ENCODE measurements around the gene STAG1.
A peak's percentile ranks its signal among the peaks of the same experiment; 100 is the strongest.
"Not testable (repeated sequence)": the region's sequence is repeated elsewhere in the genome, so short reads cannot be mapped to it uniquely, and the experiment has no call there.

Gene STAG1

DNA sequence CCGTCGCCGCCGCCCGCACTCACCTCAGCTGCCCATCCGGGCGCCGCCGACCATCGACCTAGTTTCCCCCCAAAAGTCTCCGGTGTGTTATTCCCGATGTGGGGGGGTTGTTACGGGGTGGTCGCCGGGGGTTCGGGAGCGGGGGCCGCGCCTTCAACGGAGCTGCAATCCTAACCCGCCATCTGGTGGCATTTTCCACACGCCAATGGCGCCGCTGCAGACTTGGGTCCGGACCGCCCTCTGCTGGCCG, at the start of gene STAG1:
STAG1 (minus strand) TSS at position 207 of the 250 bp plus-strand sequence. CDS start 121,480 bp downstream, outside the sequence.
- peak within 1 kb of the TSS; percentile 66 for H3K4me3 ChIP-seq (ENCODE audit: low read depth, low read length)
- DNase-seq (ENCODE audit: low read depth): no peak

DNA sequence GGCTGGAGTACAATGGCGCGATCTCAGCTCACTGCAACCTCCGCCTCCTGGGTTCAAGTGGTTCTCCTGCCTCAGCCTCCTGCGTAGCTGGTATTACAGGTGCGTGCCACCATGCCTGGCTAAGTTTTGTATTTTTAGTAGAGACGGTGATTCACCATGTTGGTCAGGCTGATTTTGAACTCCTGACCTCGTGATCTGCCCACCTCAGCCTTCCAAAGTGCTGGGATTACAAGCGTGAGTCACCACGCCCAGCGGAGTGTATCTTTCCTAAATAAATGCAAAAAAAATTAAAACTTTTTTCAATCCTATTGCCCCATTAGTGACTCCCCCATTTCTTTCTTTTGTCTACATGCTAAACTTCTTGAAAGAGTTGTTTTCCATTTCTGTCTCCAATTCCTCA, 49.0 kb upstream of the STAG1 start:
- DNase-seq (ENCODE audit: low read depth); H3K4me3 ChIP-seq (ENCODE audit: low read depth, low read length): not testable (repeated sequence)

DNA sequence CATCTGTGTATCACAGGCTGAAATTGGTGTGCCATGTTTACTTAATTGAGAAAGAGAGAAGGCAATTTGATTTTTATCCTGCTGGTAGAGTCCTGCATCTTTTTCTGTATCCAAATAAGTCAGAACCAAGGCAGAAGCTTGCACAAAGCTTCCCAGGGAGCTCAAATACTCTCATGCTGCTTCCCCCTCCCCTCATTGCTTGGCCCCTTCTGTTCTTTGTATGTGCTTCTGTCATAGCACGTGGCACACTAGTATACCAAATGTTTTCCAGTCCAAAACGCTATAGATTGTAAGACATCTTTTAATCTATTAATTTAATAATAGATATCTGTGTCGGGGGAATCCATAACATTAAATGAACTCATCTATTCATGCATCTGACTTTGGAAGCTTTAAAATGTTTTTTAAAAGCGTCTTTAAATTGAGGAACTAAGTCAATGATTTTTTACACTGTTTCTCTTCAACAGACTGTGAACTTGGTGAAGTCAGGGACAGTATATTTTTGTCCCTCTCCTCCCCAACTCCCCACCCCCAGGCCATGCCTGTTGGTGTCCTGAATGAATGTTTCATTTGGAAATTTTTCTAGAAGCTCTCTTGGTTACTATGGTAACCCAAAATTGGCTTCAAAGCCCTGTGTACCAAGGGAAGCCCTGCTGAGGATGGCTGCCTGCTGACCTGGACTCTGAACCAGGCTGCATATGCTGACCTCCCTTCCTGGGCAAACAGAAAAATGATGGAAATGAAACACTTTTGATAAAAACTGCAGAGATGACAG, 40.6 kb upstream of the STAG1 start:
- no peak overlapping the region for H3K4me3 ChIP-seq (ENCODE audit: low read depth, low read length)
- no peak for DNase-seq (ENCODE audit: low read depth)

DNA sequence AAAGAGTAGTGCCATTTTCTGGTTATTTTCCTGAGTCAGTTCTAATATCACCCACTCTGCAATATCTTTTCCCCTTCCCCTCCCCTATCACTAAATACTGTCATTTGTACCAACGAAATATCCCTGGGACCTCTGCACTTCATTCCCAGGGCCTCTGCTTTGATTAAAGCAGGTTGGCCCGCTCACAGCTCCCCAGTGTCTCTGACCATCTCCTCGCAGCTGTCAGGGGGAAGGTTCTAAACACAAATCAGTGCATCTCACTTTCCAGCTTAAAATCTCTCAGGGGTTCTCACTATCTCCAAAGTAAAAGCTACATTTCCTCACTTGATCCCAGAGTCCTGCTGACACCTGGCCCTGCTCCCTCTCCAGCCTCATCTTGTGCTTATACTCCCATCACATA, 38.6 kb upstream of the STAG1 start:
- no peak overlapping the region for H3K4me3 ChIP-seq (ENCODE audit: low read depth, low read length)
- no peak for DNase-seq (ENCODE audit: low read depth)

DNA sequence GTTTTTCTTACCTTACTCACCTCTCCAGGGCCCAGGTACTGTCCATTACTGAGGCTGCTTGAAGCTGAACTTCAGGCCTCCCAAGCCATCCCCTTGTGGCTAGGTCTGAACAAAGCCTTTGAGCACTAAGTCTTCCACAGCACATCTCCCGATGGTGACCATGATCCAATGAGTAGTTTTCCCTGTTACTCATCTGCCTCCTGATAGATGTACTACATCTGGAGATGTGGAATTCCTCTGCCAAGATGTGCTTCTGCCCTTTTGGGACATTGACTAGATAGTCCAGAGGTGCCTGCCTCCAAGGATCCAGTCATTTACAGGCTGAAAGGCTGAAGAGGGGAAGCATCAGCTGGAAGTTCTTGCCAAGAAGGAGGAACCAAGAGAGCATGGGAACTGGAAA, 37.8 kb upstream of the STAG1 start:
- no peak overlapping the region for H3K4me3 ChIP-seq (ENCODE audit: low read depth, low read length)
- no peak for DNase-seq (ENCODE audit: low read depth)

DNA sequence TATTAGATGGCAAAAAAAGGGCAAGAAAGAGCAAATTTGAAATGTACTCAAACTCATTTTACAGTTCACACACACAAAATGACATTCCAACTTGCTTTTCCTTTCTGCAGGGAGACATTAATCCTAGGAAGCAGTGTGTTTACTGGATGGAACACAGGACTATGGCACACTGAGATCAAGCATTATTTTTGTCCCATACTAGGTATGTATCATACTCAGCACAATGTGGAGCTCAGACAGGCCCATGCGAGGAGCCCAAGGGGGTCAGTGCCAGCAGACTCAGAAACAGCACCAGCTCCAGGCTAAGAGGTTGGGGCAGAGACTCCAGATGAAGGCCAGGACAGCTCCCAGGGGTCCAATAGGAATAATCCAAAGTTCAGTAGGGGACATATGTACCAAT, 36.0 kb upstream of the STAG1 start:
- no peak overlapping the region for H3K4me3 ChIP-seq (ENCODE audit: low read depth, low read length)
- DNase-seq (ENCODE audit: low read depth): no peak

DNA sequence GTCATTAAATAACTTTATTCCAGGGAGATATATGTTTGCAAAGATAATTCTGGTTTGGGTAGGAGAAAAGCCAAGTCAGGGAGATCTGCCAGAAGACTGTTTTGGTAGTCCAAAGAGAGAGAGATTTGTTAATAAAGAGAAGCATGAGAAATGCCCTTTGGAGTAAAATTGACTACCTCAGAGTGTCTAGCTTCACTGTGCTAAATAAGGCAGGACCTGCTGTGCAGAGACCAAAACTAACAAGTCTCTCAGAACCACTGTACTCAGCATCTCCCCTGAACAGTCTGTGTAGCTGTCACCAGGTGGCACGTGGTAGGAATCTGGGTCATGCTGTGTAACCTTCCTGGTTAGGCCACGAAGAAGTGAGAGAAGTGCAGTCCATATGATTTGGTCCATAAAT, 35.2 kb upstream of the STAG1 start:
- DNase-seq (ENCODE audit: low read depth): no peak
- H3K4me3 ChIP-seq (ENCODE audit: low read depth, low read length): no peak overlapping the region

DNA sequence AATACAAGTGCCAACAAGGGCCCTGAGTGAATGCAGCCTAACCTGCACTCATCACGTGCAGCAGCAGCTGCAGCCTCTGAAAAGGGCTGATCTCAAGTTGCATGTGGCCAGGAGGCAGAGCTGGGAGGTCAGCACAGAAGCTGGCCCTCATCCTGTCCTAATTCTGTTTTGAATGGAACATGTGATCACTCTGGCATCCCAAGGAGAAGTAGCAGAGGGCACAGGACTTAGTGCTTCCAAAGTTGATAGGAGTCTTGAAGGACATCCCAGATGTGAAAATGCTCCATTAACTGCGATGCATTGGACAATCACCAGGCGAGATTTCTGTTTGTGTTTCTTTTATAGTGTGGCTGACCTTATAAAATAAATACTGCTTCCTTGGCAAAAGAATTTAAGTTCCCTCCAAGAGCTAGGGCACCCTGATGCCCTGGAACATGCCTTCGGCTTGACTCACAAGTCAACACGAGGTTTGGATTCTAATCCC, 31.6 kb upstream of the STAG1 start:
- DNase-seq (ENCODE audit: low read depth): no peak
- no peak overlapping the region for H3K4me3 ChIP-seq (ENCODE audit: low read depth, low read length)

DNA sequence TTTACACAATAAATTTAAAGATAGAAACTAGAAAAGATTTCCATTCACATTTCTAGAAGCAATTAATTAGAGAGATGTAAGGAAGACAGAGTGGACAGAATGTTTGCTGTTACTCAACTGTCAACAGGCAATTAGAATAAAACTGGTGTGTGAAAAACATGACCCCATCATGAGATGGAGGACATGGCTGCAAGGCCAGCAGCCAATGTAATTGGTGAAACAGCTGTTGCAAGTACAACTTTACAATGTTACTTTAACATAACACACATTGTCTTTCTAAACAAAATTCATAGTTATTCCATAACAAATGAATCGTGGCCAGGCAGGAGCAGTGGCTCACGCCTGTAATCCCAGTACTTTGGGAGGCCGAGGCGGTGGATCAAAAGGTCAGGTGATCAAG, 28.6 kb upstream of the STAG1 start:
- H3K4me3 ChIP-seq (ENCODE audit: low read depth, low read length): no peak overlapping the region
- DNase-seq (ENCODE audit: low read depth): no peak

DNA sequence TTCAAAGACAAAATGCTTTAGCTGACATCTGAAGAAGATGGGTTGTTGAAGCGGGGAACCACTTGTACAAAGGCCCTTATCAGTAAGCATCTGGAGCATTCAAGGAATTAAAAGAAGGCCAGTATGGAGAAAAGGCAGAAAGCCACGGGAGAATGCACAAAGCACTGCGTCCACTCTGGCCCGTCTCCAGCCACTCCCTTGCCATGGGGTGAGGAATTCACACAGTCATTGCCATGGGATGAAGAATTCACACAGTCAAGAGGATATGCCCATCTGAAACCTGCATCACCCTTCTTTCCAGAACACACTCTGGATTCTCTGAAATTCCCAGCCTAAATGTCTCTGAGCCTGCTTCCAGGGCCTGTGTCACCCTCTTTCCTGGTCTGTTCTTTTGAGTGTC, 26.7 kb upstream of the STAG1 start:
- no peak overlapping the region for H3K4me3 ChIP-seq (ENCODE audit: low read depth, low read length)
- DNase-seq (ENCODE audit: low read depth): no peak

DNA sequence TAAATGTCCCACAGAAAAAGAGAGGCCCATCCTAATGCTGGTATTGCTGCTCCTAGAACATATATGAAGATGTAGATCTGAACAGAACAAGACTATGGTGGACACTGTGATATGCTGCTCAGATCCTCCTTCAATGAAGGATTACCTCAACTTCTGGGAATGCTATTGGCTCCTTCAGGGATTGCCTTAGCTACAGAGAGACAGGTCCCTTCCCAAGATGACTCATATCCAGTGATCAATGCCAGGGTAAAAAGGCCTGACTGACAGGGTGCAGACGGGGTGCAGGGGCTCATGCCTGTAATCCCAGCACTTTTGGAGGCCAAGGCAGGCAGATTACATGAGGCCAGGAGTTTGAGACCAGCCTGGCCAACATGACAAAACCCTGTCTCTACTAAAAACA, 20.5 kb upstream of the STAG1 start:
- no peak for DNase-seq (ENCODE audit: low read depth)
- no peak overlapping the region for H3K4me3 ChIP-seq (ENCODE audit: low read depth, low read length)

DNA sequence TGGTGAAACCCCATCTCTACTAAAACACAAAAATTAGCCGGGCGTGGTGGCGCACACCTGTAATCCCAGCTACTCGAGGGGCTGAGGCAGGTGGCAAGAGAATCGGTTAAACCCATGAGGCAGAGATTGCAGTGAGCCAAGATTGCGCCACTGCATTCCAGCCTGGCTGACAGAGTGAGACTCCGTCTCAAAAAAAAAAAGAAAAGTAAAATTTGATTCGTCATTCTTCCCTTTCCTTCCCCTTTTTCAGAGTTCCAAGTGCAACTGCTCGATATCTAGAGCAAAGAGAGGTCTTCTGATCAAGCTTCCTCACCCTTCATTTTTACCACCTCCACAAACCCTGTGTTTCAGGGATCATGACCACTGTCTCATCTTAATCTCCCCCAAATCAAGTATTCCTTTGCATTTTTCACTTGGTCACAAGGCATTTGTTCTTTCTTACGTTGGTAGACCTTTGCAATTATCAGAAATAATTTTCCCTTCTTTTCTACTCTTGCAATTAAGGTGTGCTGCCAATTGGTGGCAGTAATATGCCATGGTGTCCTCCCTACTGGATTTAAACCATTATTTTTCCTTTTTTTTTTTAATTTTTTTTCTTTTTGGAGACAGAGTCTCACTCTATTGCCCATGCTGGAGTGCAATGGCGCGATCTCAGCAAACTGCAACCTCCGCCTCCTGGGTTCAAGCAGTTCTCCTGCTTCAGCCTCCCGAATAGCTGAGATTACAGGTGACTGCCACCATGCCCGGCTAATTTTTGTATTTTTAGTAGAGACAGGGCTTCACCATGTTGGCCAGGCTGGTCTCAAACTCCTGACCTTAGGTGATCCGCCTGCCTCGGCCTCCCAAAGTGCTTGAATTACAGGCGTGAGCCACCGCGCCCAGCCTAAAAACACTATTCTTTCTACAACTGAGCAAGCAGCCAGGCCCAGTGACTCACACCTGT, 6.3 kb upstream of the STAG1 start:
- not testable (repeated sequence) for DNase-seq (ENCODE audit: low read depth); H3K4me3 ChIP-seq (ENCODE audit: low read depth, low read length)

DNA sequence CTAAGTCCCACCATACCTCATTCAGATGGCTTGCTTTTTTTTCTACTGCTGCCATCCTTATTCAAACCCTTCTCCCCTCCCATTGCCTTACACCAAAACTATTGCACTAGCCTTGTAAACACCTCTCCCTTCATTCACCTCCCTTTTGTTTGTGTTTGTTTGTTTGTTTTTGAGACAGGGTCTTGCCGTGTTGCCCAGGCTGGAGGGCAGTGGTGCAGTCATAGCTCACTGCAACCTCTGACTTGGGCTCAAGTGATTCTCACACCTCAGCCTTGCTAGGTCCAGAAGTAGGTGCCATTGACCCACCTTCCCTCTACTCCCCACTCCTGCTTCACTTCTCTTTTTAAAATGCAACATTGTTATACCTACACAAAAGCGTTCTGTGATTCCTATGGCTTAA, 3.0 kb upstream of the STAG1 start:
- H3K4me3 ChIP-seq (ENCODE audit: low read depth, low read length): no peak overlapping the region
- no peak for DNase-seq (ENCODE audit: low read depth)

DNA sequence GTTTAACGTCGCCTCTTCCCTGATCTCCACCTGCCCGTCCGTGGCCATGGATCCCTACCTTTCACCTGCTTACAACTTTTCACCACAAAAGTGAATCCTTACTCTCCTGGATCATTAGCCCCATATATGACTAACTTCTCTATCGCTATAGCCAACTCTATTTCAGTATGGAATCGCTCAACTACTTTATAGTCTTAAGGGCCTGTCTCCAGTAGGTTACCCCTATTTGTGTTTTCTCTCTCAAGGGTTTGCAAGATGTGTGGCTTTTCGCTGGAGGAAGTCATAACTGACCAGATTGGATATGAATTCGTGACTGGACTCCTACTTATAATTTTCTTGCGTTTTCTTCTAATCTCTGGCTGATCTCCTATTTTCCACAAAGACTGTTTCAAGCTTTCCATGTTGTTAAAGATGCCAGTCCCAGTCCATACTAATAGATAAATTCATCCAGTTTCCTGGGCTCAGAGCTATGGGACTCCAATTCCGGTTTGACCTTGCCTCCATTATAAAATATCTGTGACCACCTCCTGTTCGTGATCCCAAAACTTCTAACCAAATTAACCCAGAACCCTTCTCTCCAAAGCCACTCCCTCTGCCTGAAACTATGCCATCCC, 1.3 kb upstream of the STAG1 start:
- no peak for DNase-seq (ENCODE audit: low read depth)
- H3K4me3 ChIP-seq (ENCODE audit: low read depth, low read length): peak overlapping the region; percentile 63

DNA sequence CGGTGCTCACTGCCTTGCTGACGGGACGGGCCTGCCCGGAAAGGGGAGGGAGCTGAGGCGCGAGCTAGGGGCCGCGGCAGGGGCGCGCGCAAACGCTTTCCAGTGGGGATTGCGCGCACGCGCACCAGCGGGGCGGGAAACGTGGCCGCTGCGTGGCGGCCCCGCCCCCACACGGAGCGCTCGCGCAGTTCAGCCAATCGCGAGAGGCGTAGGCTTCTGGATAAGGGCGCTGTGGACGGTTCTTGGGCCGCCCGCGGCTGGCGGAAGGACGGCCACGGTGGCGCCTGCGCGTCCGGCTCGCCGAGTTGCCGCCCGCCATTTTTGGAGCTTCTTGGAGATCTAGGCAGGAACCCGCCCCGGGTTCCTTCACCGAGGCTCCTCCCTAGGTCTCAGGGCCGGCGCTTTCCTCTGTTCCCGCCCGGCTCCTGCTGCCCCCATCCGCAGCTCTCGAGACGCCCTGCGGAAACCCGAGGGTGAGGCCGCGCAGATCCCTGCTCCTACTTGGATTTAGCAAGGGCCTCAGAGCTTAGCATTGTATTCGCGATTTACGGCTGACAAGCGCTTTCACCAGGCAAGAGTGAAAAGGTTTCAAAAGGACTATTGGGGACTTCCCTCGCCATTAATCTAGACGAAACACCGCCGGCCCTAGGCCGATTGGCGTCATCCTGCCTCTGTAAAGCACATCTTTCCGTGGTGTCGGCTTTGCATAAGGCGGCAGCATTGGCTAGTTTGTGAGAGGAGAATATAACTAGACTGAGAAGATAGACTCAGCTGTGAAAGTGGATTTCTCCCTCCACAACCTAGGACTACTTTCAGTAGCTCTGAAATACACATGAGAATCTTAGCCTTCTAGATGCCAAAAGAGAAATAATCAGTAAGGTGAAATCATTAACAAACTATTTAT, 496 bp upstream of the STAG1 start:
- DNase-seq (ENCODE audit: low read depth): peak; percentile 93
- peak overlapping the region; percentile 66 for H3K4me3 ChIP-seq (ENCODE audit: low read depth, low read length)

DNA sequence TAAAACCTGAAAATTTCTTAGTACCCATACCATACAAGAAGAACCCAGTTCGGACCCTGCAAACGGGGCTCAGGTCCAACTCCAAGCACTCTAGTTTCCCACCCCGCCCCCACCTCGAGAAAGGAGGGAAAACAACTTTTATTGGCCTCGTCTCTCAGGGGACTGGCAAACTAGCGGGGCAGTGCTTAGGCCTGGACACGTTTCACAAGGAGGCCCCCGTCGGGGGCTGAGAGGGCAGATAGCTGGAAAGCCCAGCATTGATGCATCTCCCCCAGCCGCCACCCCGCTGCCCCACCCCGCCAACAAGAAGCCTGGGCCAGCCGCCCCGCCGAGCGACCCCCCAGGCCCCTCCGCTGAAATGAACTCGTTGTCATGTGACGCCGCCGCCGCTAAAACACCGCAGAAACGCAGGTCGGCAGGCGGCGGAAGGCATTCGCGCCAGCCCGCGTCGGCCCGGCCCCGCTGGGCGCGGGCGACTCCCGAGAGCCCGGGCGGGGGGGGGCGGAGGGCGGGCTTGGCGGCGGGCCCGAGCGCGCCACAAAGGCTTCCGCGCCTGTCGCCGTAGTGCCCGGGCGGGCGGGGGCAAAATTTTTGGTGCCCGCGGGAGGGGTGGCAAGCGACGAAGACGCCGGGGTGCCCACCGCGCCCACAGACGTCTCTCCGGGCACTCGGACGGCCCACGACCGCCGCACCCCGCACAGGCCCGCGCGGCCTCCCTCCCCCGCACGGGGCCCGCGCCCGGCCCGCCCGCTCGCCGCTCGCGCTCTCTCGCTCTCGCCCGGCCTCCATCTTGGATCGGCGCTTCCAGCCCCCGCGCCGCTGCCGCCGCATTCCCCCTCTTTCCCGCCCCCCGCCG, 634 bp downstream of the STAG1 start:
- DNase-seq (ENCODE audit: low read depth): peak; percentile 60
- peak overlapping the region; percentile 66 for H3K4me3 ChIP-seq (ENCODE audit: low read depth, low read length)

DNA sequence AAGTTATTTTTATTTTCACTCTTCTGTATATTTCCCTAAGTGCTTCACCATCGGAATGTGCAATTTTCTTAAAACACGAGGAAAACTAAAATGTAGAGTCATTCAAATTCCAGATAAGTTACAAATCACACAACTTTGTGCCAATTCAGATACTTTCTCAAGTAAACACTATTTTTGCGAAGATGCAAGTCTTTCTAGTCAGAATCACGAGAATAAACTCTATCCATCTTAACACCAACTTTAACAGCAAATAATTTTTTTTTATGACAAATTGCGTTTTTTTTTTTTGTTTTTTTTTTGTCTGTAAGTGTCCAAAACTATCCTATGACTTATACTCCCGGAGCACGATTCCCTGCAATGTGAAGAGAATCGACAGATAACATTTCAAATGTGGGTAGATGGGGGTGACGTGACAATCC, 1.3 kb downstream of the STAG1 start:
- H3K4me3 ChIP-seq (ENCODE audit: low read depth, low read length): peak overlapping the region; percentile 66
- DNase-seq (ENCODE audit: low read depth): peak; percentile 5

DNA sequence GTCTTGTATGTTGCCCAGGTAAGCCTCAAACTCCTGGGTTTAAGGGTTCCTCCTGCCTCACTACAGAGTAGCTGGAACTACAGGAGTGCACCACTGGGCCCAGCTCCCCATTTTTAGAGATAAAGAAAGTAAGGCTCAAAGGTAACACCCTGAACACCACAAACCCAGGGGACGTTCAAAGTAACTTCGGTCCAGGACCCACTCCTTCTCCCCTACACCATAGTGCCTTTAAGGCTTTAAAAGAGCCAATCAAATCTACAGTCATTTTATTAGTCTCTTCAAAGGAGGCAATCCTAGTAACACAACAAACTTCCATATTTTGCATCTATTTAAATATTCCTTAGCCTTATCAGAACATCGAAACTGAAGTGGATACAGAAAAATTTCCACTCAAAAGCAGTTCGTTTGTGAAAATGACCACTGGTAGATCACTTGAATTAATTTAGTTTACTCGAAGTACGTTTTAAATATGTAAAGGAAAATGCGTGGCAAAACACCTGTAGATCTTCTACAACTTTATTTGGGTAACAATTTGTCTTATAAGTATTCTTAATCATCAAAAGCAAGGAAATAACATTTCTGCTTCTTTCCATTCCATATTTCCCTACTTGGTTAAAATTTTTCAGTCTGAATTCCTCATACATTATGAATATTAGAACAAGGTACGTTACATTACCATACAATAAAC, 1.8 kb downstream of the STAG1 start:
- peak overlapping the region; percentile 66 for H3K4me3 ChIP-seq (ENCODE audit: low read depth, low read length)
- DNase-seq (ENCODE audit: low read depth): no peak

All from skeletal muscle cell (primary cell).